ENCODE data around the gene MRPL49.

The MRPL49 gene

GRCh38 chr11:65134952-65135632, 13.0 kb downstream of the MRPL49 start (continued):
- TF ChIP-seq HOXC10 (CRISPR knock-in tag; IDR thresholded peaks at IDR 0.05) (no peak), HOXA7 (CRISPR knock-in tag; IDR thresholded peaks at IDR 0.05; ENCODE audit: borderline replicate concordance) (no peak), GLI4 (tag by site-specific recombination; IDR thresholded peaks at IDR 0.05) (no peak), ZNF521 (tag by site-specific recombination; IDR thresholded peaks at IDR 0.05) (no peak), ZNF585B (tag by site-specific recombination; IDR thresholded peaks at IDR 0.05) (no peak), AEBP2 (tag by site-specific recombination; IDR thresholded peaks at IDR 0.05; ENCODE audit: borderline replicate concordance) (no peak), ZNF175 (tag by site-specific recombination; IDR thresholded peaks at IDR 0.05) (no peak), ZNF280D (tag by site-specific recombination; IDR thresholded peaks at IDR 0.05) (no peak), ZNF311 (tag by site-specific recombination; IDR thresholded peaks at IDR 0.05; ENCODE audit: borderline replicate concordance) (no peak), ZNF610 (tag by site-specific recombination; IDR thresholded peaks at IDR 0.05; ENCODE audit: borderline replicate concordance) (no peak), ZNF148 (tag by site-specific recombination; IDR thresholded peaks at IDR 0.05; ENCODE audit: borderline replicate concordance) (no peak), ZBTB26 (tag by site-specific recombination; optimal IDR thresholded peaks at IDR 0.05) (no peak), ZBTB8A (tag by site-specific recombination; IDR thresholded peaks at IDR 0.05) (no peak), ZNF404 (tag by site-specific recombination; IDR thresholded peaks at IDR 0.05) (no peak), ZNF114 (tag by site-specific recombination; IDR thresholded peaks at IDR 0.05) (no peak), ZNF623 (tag by site-specific recombination; IDR thresholded peaks at IDR 0.05) (no peak), ZNF837 (tag by site-specific recombination; IDR thresholded peaks at IDR 0.05) (no peak), PRDM6 (tag by site-specific recombination; IDR thresholded peaks at IDR 0.05) (no peak), PRDM4 (tag by site-specific recombination; IDR thresholded peaks at IDR 0.05) (no peak)

Data from HEK293 (cell line).